IMR-90 (cell line): Measurements from ENCODE around the gene CDH2.

ENCODE experiments used
- BHLHE40 ChIP-seq: fragments of 150-350 bp; IDR thresholded peaks from 2 replicates; pipeline ENCODE4 v1.6.1; 2016; ENCODE audit warnings: mild to moderate bottlenecking, low read depth, low read length
- CEBPB ChIP-seq: IDR thresholded peaks from 2 replicates; pipeline ENCODE4 v1.6.1; 2012; ENCODE audit warnings: low read depth, low read length, improper control_type of control experiment
- CTCF ChIP-seq: conservative IDR thresholded peaks from 2 replicates; pipeline ENCODE4 v1.5.1; 2012; ENCODE audit warnings: mild to moderate bottlenecking, low read depth, low read length, improper control_type of control experiment
- FOS ChIP-seq: fragments of 150-350 bp; IDR thresholded peaks from 2 replicates; pipeline ENCODE4 v1.6.1; 2016; ENCODE audit warnings: low read depth, low read length
- POLR2A ChIP-seq: IDR thresholded peaks from 2 replicates; pipeline ENCODE4 v1.6.1; 2012; ENCODE audit warnings: mild to moderate bottlenecking, low read depth, low read length
- RAD21 ChIP-seq: IDR thresholded peaks from 2 replicates; pipeline ENCODE4 v1.6.1; 2012; ENCODE audit warnings: low read length, improper control_type of control experiment
- RFX5 ChIP-seq: IDR thresholded peaks from 2 replicates; pipeline ENCODE4 v1.8.0; 2012; ENCODE audit warnings: low read depth, mild to moderate bottlenecking, low read length, moderate library complexity
- SMC3 ChIP-seq: fragments of 150-350 bp; IDR thresholded peaks from 2 replicates; pipeline ENCODE4 v1.6.1; 2016; ENCODE audit warnings: low read depth, mild to moderate bottlenecking, antibody characterized with exemption, low read length, moderate library complexity

- TF ChIP-seq POLR2A (no peak), CTCF (no peak), SMC3 (no peak), CEBPB (no peak), FOS (no peak), BHLHE40 (no peak), RAD21 (no peak), RFX5 (no peak)
Observed at GRCh38 chr18:28099237-28099636, 77.7 kb downstream of the CDH2 start.
